Glutamatergic neuron (in vitro differentiated cells): ENCODE measurements around the gene CBX4. TPM values are rescaled to one million over a fixed set of nuclear protein-coding genes. Genes with fewer than 3 reads are reported as not detected.

Experiments
- DNase-seq: peaks from one replicate; pipeline ENCODE4 v3.0.0; 2022
- H3K27ac Mint-ChIP-seq: one replicate; pipeline ENCODE4 v1.8.0; 2020; ENCODE audit warnings: mild to moderate bottlenecking, mixed read lengths, inconsistent platforms; ENCODE audit not compliant: unreplicated experiment
- H3K27me3 Mint-ChIP-seq: one replicate; pipeline ENCODE4 v1.8.0; 2020; ENCODE audit warnings: mild to moderate bottlenecking, moderate library complexity, mixed read lengths, inconsistent platforms; ENCODE audit not compliant: unreplicated experiment
- H3K36me3 Mint-ChIP-seq: one replicate; pipeline ENCODE4 v1.8.0; 2020; ENCODE audit warnings: mild to moderate bottlenecking, mixed read lengths, inconsistent platforms; ENCODE audit not compliant: unreplicated experiment
- H3K4me1 Mint-ChIP-seq: one replicate; pipeline ENCODE4 v1.8.0; 2020; ENCODE audit warnings: mild to moderate bottlenecking, low read depth, mixed read lengths, inconsistent platforms; ENCODE audit not compliant: unreplicated experiment
- H3K4me3 Mint-ChIP-seq: one replicate; pipeline ENCODE4 v1.8.0; 2020; ENCODE audit warnings: mild to moderate bottlenecking, mixed read lengths, inconsistent platforms; ENCODE audit not compliant: unreplicated experiment
- H3K9me3 Mint-ChIP-seq: one replicate; pipeline ENCODE4 v1.8.0; 2020; ENCODE audit warnings: mild to moderate bottlenecking, moderate library complexity, mixed read lengths, inconsistent platforms; ENCODE audit not compliant: unreplicated experiment
- total RNA-seq: library from RNA; stranded (reverse); fragmentation: NEBNext Ultra II Directional; extraction: Animal tissue kit (Norgen Biotek cat#: 25700); gene quantifications from one replicate; pipeline ENCODE4 v1.2.1, GENCODE V29; 2021; ENCODE audit not compliant: unreplicated experiment
- TF ChIP-seq, protein P1 (sequence below): fragments of 200-600 bp; sonication (generic); IDR thresholded peaks from one replicate; pipeline ENCODE4 v1.5.0; 2021; ENCODE audit not compliant: partially characterized antibody, unreplicated experiment

Gene CBX4
- total RNA-seq, 1 donor from 2014 or later: 19.3 TPM

DNA sequence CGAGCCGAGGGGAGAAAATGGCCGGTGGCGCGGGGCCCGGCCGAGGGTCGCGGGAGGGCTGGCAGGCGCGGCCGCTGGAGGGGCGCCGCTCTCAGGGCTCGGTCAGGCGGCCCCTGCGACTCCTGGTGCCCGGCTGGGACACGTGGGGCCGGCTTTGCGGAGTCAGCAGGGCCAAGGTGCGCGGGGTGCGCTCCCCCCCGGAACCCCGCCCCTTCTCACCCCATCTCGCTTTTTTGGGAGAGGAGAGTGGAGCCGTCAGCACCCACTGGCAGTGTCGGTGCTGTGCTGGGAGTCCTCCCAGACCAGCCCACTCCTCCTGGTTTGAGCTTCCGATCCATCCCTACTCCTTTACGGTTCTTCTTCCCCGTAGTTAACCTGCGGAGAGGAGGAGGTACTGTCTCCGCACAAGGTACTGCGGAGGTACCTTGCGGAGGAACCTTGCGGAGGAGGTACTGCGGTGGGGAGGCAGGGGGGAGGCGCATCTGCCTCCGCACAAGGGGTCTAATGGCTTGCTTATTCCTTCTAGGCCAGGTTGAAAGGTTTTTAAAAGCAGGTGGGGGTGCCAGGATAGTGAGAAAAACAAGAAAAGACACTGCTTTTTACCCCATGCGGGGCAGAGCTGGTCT is 23.3 kb downstream of the CBX4 start:
- no peak overlapping the region for H3K27ac Mint-ChIP-seq
- H3K4me3 Mint-ChIP-seq: peak overlapping the region; percentile 49
- no peak for DNase-seq
- peaks cover 40% of the 10 kb centered on the region for H3K27me3 Mint-ChIP-seq
- TF ChIP-seq, protein P1, sequence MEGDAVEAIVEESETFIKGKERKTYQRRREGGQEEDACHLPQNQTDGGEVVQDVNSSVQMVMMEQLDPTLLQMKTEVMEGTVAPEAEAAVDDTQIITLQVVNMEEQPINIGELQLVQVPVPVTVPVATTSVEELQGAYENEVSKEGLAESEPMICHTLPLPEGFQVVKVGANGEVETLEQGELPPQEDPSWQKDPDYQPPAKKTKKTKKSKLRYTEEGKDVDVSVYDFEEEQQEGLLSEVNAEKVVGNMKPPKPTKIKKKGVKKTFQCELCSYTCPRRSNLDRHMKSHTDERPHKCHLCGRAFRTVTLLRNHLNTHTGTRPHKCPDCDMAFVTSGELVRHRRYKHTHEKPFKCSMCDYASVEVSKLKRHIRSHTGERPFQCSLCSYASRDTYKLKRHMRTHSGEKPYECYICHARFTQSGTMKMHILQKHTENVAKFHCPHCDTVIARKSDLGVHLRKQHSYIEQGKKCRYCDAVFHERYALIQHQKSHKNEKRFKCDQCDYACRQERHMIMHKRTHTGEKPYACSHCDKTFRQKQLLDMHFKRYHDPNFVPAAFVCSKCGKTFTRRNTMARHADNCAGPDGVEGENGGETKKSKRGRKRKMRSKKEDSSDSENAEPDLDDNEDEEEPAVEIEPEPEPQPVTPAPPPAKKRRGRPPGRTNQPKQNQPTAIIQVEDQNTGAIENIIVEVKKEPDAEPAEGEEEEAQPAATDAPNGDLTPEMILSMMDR: no peak
- peaks cover 6% of the 10 kb centered on the region for H3K36me3 Mint-ChIP-seq
- peaks cover 9% of the 10 kb centered on the region for H3K4me1 Mint-ChIP-seq
- H3K9me3 Mint-ChIP-seq: peaks cover 8% of the 10 kb centered on the region

DNA sequence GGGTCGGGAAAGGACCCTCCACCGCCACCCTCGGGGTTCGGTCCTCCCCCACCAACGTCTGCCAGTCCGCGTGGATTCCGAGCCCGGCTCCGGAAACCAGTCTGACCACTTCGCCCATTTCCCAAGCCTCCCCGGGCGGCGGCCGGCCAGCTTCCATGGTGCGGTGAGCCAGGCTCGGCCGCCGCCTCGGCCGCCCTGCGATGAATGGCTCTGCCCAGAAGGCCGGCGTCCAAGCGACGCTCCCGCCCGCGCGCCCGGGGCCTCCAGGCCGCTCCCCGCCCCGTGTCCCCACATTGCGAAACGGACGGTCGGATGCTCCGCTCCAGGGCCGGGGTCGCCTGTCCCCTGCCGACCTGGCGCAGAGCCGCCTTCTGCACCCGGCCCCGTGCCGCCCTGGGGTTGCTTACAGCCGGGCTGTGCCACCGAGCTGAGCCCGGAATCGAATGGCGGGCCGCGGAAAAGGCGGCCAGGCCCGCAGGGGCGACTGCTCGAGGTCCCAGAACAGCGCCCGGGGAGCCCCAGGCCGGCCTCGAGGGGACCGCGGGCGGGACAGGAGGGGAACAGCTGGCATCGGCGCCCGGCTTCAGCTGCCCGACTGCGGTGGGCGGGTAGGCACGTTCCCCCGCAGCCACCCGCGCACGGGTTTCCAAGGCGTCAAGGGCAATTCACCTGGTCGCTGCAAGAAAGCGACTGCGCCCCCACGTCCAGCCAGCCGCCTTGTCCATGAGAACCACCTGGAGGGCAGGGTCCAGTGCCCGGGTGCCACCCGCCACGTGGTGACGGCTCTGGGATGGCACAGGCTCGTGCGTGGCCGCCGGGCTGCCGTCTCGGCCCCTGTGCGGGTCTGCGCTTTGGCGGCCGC is 24.0 kb downstream of the CBX4 start:
- peak; percentile 44 for DNase-seq
- no peak overlapping the region for H3K4me3 Mint-ChIP-seq
- peaks cover 11% of the 10 kb centered on the region for H3K9me3 Mint-ChIP-seq
- peaks cover 38% of the 10 kb centered on the region for H3K27me3 Mint-ChIP-seq
- H3K27ac Mint-ChIP-seq: no peak overlapping the region
- H3K4me1 Mint-ChIP-seq: peaks cover 9% of the 10 kb centered on the region
- TF ChIP-seq, protein P1: no peak
- peaks cover 5% of the 10 kb centered on the region for H3K36me3 Mint-ChIP-seq

DNA sequence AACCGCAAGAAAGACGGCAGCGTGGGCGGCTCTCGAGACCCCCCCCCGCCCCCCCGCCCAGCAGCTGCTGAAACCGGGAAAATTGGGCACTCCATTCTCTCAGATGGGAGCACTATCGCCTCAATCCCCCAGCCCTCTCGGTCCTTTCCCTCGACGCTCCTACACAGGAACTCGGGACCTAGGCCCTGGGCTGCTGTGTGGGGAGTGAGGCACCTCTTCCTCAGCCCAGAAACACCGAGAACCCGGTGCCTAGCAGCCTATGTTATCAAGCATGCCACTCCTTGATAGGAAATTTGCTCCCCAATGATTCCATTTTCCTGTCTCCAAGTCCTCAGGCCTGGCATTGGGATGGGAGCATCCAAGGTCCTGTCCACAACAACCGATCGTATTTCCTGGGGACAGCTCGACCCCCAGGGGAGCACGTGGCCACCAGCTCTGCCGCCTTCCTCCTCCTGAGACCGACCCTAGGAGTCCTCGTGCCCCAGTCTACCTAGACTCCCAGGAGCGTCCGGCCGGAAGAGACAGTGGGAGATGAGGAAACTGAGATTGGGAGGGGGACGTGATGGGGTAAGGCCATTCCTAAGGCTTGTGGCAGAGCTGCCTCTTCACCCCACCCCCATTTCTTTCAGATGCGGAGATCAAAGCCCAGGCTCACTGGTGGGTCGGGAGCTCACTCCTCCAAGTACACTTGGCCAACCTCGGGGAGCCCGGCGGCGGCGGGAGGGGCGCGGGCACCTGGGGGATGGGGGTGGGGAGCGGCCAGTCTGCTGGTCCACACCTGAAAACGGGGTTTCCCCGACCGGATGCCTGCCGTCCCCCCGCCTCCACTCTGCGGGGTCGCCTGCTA is 24.9 kb downstream of the CBX4 start:
- H3K36me3 Mint-ChIP-seq: peaks cover 5% of the 10 kb centered on the region
- peaks cover 9% of the 10 kb centered on the region for H3K4me1 Mint-ChIP-seq
- peak overlapping the region; percentile 59 for H3K4me3 Mint-ChIP-seq
- peaks cover 11% of the 10 kb centered on the region for H3K9me3 Mint-ChIP-seq
- H3K27me3 Mint-ChIP-seq: peaks cover 34% of the 10 kb centered on the region
- no peak overlapping the region for H3K27ac Mint-ChIP-seq
- TF ChIP-seq, protein P1: no peak
- DNase-seq: no peak

DNA sequence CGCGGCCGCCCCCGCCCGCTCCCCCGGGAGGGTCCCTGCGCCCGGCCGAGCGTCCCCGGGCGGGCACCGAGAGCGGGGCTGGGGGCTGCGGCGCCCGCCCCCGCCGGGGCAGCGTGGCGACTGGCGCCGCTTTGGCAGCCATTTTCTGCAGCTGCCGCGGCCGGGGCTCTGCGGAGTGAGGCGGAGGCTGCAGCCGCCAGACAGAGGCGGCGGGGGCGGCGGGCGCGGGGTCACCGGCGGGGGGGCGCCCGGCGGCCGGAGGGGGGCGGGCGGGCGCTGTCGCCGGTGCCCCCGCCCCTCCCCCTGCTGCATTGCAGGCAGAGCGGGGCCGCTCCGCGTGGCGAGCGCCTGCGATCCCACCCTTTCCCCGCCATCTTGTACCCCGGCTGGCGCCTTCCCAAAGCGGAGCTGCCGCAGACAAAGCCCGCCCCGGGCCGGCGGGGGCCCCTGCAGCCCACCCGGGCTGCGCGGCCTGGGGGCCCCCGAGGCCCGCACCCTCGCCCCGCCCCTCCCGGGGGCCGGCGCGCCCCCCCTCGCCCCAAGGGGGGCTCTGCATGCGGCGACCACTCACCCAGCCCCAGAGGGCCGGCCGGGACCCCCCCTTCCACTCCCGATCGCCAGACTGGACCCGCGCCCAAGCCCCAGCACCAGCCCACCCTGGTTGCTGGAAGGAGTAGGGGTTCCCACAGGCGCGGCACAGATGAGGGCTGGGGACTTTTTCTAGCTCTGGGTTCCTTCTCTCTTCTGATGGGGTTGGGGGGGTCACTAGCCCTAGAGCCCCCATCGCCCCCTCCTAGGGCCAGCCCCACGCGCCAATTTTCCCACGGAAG is 25.7 kb downstream of the CBX4 start:
- TF ChIP-seq, protein P1: no peak
- DNase-seq: peak; percentile 55
- peaks cover under 1% of the 10 kb centered on the region for H3K36me3 Mint-ChIP-seq
- H3K9me3 Mint-ChIP-seq: peaks cover 8% of the 10 kb centered on the region
- peaks cover 30% of the 10 kb centered on the region for H3K27me3 Mint-ChIP-seq
- no peak overlapping the region for H3K4me3 Mint-ChIP-seq
- no peak overlapping the region for H3K27ac Mint-ChIP-seq
- peaks cover 11% of the 10 kb centered on the region for H3K4me1 Mint-ChIP-seq
